ENCODE measurements around the gene SUSD4. TPM values are rescaled to one million over a fixed set of nuclear protein-coding genes. Genes with fewer than 3 reads are reported as not detected.

SUSD4 gene
- total and polyA plus RNA-seq, 9 of the 15 experiments (the other 6 are each of a cell fraction or from before 2014, with no cell fraction given) = 0.06 to 1.7 (median 0.09) TPM; not detected in 4

DNA sequence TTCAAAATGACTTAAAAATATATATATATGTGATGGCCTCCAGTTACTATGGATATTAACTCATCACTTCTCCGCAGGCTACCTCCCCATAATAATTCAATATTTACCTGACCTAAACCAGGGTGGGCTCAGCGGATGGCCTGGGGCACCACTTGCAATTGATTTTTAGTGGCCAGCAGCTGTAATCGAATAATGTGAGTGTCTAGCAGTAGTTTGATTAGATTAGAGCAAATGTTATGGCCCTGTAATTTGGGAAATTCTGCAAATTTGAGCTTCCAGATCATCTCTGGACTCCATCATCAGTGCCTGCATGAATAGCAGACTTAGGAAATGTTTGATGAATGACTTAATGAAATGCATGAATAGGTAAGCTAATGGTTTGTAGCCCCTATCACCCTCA, 14.7 kb downstream of the SUSD4 start:
- no peak overlapping the region for H3K4me2 ChIP-seq (ENCODE audit: insufficient read depth, low read length)
- DNase-seq (ENCODE audit: extremely low read depth in 1 of 4, low spot score in 3 of 4) (no peak), ATAC-seq (no peak), FAIRE-seq (no peak)
- BruUV-seq (replicated peaks) = no TSS peak
- intact Hi-C loops (cut with micrococcal nuclease) (loop anchor here (10.0 kb wide), 1 partner anchor 214 kb away; no protein-coding TSS in a partner anchor), in situ Hi-C loops (cut with MboI) (no loop called here)
- no peak overlapping the region for H3K4me3 ChIP-seq
- WGBS (ENCODE audit: insufficient coverage, low coverage, missing lambda C conversion rate) = 6% methylated on average over 3 of the region's 3 CpGs
- H4K20me1 ChIP-seq (replicated peaks; ENCODE audit: control insufficient read depth, insufficient read depth, low read length) = no peaks in the 10 kb centered on the region
- no peak for TF ChIP-seq EWSR1 (IDR thresholded peaks at IDR 0.05; ENCODE audit: borderline replicate concordance, low read depth, partially characterized antibody)
- TF ChIP-seq RCOR1 (IDR thresholded peaks at IDR 0.05; ENCODE audit: borderline replicate concordance in 1 of 2, low read depth in 2 of 2, low read length in 2 of 2) = no peak
- TF ChIP-seq, protein P1, sequence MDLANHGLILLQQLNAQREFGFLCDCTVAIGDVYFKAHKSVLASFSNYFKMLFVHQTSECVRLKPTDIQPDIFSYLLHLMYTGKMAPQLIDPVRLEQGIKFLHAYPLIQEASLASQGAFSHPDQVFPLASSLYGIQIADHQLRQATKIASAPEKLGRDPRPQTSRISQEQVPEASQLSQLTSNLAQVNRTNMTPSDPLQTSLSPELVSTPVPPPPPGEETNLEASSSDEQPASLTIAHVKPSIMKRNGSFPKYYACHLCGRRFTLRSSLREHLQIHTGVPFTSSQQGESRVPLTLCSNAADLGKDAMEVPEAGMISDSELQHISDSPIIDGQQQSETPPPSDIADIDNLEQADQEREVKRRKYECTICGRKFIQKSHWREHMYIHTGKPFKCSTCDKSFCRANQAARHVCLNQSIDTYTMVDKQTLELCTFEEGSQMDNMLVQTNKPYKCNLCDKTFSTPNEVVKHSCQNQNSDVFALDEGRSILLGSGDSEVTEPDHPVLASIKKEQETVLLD (IDR thresholded peaks at IDR 0.05) = no peak
- TF ChIP-seq, protein P2, sequence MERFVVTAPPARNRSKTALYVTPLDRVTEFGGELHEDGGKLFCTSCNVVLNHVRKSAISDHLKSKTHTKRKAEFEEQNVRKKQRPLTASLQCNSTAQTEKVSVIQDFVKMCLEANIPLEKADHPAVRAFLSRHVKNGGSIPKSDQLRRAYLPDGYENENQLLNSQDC (CRISPR knock-in tag; IDR thresholded peaks at IDR 0.05) = no peak
- no peak for TF ChIP-seq ZC3H4 (CRISPR knock-in tag; IDR thresholded peaks at IDR 0.05; ENCODE audit: borderline replicate concordance)
- TF ChIP-seq ADNP (tag; IDR thresholded peaks at IDR 0.05) = no peak
- TF ChIP-seq HLTF (IDR thresholded peaks at IDR 0.05) = no peak
- no peaks in the 10 kb centered on the region for H3K4me1 ChIP-seq (replicated peaks in 1 of 2; ENCODE audit: control insufficient read depth in 2 of 2, insufficient read depth in 2 of 2, low read length in 2 of 2)
- H3K9me1 ChIP-seq (ENCODE audit: control insufficient read depth, insufficient read depth, low read length) = no peaks in the 10 kb centered on the region
- H3K27me3 ChIP-seq (ENCODE audit: control insufficient read depth in 2 of 2, insufficient read depth in 2 of 2, low read length in 2 of 2) = peaks cover 6 to 58% of the 10 kb centered on the region in 2 experiments; a peak in 4 of 5 replicates
- H2AFZ ChIP-seq (ENCODE audit: low read depth, low read length) = no peak overlapping the region
- no peak overlapping the region for H3K9ac ChIP-seq (ENCODE audit: insufficient read depth in 1 of 2, low read depth in 2 of 2, low read length in 2 of 2)
- CTCF ChIA-PET (ENCODE audit: low intra/inter-chr PET ratio) = no interaction called here
- POLR2A ChIA-PET = interaction anchor here (0.8 to 0.9 kb wide), 2 partner anchors 9 to 10 kb away, joined by 3 to 7 read pairs; no protein-coding TSS in a partner anchor
- H3K36me3 ChIP-seq (ENCODE audit: control insufficient read depth, insufficient read depth, low read length) = no peaks in the 10 kb centered on the region
- no peaks in the 10 kb centered on the region for H3K79me2 ChIP-seq (ENCODE audit: control insufficient read depth, insufficient read depth, low read length)
- H3K9me3 ChIP-seq (replicated peaks; ENCODE audit: control insufficient read depth, insufficient read depth, low read depth, low read length) = no peaks in the 10 kb centered on the region
- no peak overlapping the region for H3K27ac ChIP-seq (ENCODE audit: extremely low read depth, low read depth, low read length)

All from K562 (cell line).